DMS153 treated with DMSO at 0.1 percent for 48 hours (cell line): ENCODE measurements around the gene MAPKAP1.
"Not testable (repeated sequence)": the region's sequence is repeated elsewhere in the genome, so short reads cannot be mapped to it uniquely, and the experiment has no call there.

ENCODE experiments used
- DNase-seq: peaks from one replicate; lab custom pipeline; 2025; ENCODE audit not compliant: unreplicated experiment; lab: John Stamatoyannopoulos, UW

Gene MAPKAP1

GRCh38 chr9:125611121-125611765, 95.8 kb downstream of the MAPKAP1 start:
- no peak for DNase-seq

- DNase-seq = no peak
Measured at GRCh38 chr9:125609744-125610143, 97.3 kb downstream of the MAPKAP1 start.

GRCh38 chr9:125608489-125609224, 98.4 kb downstream of the MAPKAP1 start:
- DNase-seq = peak; percentile 11

- no peak for DNase-seq
Measured at GRCh38 chr9:125604196-125604595, 102.8 kb downstream of the MAPKAP1 start.

GRCh38 chr9:125603478-125604021, 103.5 kb downstream of the MAPKAP1 start:
- no peak for DNase-seq

GRCh38 chr9:125601961-125602360, 105.0 kb downstream of the MAPKAP1 start:
- no peak for DNase-seq

- DNase-seq = no peak
Measured at GRCh38 chr9:125600194-125600593, 106.8 kb downstream of the MAPKAP1 start.

- DNase-seq = no peak
Measured at GRCh38 chr9:125594223-125594610, 112.8 kb downstream of the MAPKAP1 start.

GRCh38 chr9:125593581-125594222, 113.3 kb downstream of the MAPKAP1 start:
- DNase-seq = no peak

GRCh38 chr9:125591888-125592287, 115.1 kb downstream of the MAPKAP1 start:
- DNase-seq = no peak

GRCh38 chr9:125591245-125591644, 115.8 kb downstream of the MAPKAP1 start:
- no peak for DNase-seq

GRCh38 chr9:125589287-125589686, 117.7 kb downstream of the MAPKAP1 start:
- DNase-seq = no peak

GRCh38 chr9:125587819-125588460, 119.1 kb downstream of the MAPKAP1 start:
- no peak for DNase-seq

GRCh38 chr9:125586172-125586511, 120.9 kb downstream of the MAPKAP1 start:
- peak; percentile 36 for DNase-seq

GRCh38 chr9:125585503-125586171, 121.4 kb downstream of the MAPKAP1 start:
- DNase-seq = no peak

GRCh38 chr9:125580701-125581286, 126.2 kb downstream of the MAPKAP1 start:
- DNase-seq = no peak

- no peak for DNase-seq
Measured at GRCh38 chr9:125579030-125579932, 127.7 kb downstream of the MAPKAP1 start.

- no peak for DNase-seq
Measured at GRCh38 chr9:125574126-125574877, 132.7 kb downstream of the MAPKAP1 start.

- not testable (repeated sequence) for DNase-seq
Measured at GRCh38 chr9:125572461-125572860, 134.5 kb downstream of the MAPKAP1 start.
